Testis (tissue), 3 donors: ENCODE results near the gene EEF1AKMT2. TPM values are rescaled to one million over a fixed set of nuclear protein-coding genes. Genes with fewer than 3 reads are reported as not detected.
"Not testable (repeated sequence)": the region's sequence is repeated elsewhere in the genome, so short reads cannot be mapped to it uniquely, and the experiment has no call there.

ENCODE experiments used
- DNase-seq: peaks from one replicate; pipeline ENCODE4 v3.0.0-alpha.2; 2019
- H3K27ac ChIP-seq, 2 donors: fragments of 200-600 bp; sonication (generic); one replicate each; pipeline ENCODE4 v1.5.1; 2019
- H3K27me3 ChIP-seq: fragments of 200-600 bp; sonication (generic); one replicate; pipeline ENCODE4 v1.5.1; 2019
- H3K36me3 ChIP-seq: fragments of 200-600 bp; sonication (generic); one replicate; pipeline ENCODE4 v1.5.1; 2017; ENCODE audit warnings: low read depth; ENCODE audit errors: missing control alignments
- H3K4me1 ChIP-seq: fragments of 200-600 bp; sonication (generic); one replicate; pipeline ENCODE4 v1.5.1; 2019
- H3K4me3 ChIP-seq, 2 donors: fragments of 200-600 bp; sonication (generic); one replicate each; pipeline ENCODE4 v1.5.1; 2017 to 2019
- H3K9me3 ChIP-seq: fragments of 200-600 bp; sonication (generic); one replicate; pipeline ENCODE4 v1.5.1; 2017
- POLR2A ChIP-seq: fragments of 450-650 bp; IDR thresholded peaks from one replicate; pipeline ENCODE4 v1.6.1; 2017; ENCODE audit warnings: antibody characterized with exemption, mild to moderate bottlenecking, moderate library complexity
- WGBS, 2 donors: methylation state at CpG; one replicate each; pipeline ENCODE4 v1.1.5; 2018; 5-methylcytosine and 5-hydroxymethylcytosine counted together
- intact Hi-C: fragments of 100-400 bp; cut with DNase I; formaldehyde crosslinking; loops from one replicate; pipeline ENCODE4 v1.15.1; 2023; ENCODE audit warnings: low total_unique reads
- polyA plus RNA-seq: library from polyadenylated mRNA; stranded (reverse); fragments of 350-450 nt; fragmentation: Illumina TruSeq; extraction: RNeasy Lipid Tissue Mini Kit (QIAGEN cat#74804); gene quantifications from one replicate; pipeline ENCODE4 v1.2.3, GENCODE V29; 2014; ENCODE audit warnings: low read depth, low replicate concordance; ENCODE audit not compliant: insufficient read depth
- total RNA-seq, 2 donors: library from RNA; depleted of rRNA; stranded (reverse); fragments of >200 nt; gene quantifications; one replicate each; pipeline ENCODE4 v1.2.3, GENCODE V29; 2016
- TF ChIP-seq, protein P1 (sequence below), 3 experiments: fragments of 450-650 bp in 2 of 3; fragments of 200-600 bp in 1 of 3; sonication (generic) in 1 of 3; IDR thresholded peaks; one replicate each; pipeline ENCODE4 v1.5.1; 2016 to 2019; ENCODE audit warnings: antibody characterized with exemption in 3 of 3, mild to moderate bottlenecking in 2 of 3, moderate library complexity in 1 of 3

EEF1AKMT2 gene
- total and polyA plus RNA-seq, 3 donors from 2014 or later = 25.8 to 47.9 (median 27.6) TPM

DNA sequence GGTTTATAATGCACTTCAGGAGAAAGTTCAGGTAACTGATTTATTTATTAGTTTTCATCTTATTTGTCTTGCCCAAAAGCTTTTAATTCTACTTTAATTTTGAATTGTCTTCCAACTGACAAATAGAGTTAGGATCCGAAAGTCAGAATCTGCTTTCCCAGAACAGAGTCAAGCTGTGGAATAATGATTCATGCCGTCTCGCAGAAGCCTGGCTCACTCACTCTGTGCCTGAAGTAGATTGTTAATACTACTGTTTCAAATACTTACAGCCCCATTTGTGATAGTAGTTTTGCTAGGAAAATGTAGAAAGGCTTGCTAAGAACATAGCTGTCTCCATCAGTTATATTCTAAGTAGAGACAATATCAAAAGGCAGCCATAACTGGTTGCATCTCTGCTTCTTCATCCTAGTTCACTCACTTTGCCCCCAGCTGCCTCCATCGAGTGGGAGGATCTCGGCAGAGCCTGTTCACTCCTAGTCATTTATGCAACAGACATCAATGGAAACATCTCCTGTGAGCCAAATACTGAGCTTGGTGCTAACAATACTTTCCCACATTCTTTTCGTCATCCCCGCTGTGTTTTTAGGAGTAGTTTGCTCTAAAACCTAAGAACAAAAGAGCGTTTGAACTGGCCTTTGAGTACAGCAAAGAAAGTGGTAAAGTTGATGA, 37.9 kb upstream of the EEF1AKMT2 start:
- Histone ChIP-seq H3K4me1 (no peaks in the 10 kb centered on the region), H3K9me3 (no peaks in the 10 kb centered on the region), H3K27me3 (no peaks in the 10 kb centered on the region), H3K4me3 (no peak overlapping the region), H3K36me3 (no peaks in the 10 kb centered on the region), H3K27ac (peak overlapping the region in 1 of 2 donors; percentile 52)
- intact Hi-C loops = loop anchor here (10.0 kb wide), 1 partner anchor 295 kb away; no protein-coding TSS in a partner anchor
- 74 to 89% methylated on average over 8 of the region's 8 CpGs for WGBS, 2 donors
- no peak for TF ChIP-seq POLR2A
- TF ChIP-seq, protein P1, sequence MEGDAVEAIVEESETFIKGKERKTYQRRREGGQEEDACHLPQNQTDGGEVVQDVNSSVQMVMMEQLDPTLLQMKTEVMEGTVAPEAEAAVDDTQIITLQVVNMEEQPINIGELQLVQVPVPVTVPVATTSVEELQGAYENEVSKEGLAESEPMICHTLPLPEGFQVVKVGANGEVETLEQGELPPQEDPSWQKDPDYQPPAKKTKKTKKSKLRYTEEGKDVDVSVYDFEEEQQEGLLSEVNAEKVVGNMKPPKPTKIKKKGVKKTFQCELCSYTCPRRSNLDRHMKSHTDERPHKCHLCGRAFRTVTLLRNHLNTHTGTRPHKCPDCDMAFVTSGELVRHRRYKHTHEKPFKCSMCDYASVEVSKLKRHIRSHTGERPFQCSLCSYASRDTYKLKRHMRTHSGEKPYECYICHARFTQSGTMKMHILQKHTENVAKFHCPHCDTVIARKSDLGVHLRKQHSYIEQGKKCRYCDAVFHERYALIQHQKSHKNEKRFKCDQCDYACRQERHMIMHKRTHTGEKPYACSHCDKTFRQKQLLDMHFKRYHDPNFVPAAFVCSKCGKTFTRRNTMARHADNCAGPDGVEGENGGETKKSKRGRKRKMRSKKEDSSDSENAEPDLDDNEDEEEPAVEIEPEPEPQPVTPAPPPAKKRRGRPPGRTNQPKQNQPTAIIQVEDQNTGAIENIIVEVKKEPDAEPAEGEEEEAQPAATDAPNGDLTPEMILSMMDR (IDR thresholded peaks at IDR 0.05) = no peak
- no peak for DNase-seq

DNA sequence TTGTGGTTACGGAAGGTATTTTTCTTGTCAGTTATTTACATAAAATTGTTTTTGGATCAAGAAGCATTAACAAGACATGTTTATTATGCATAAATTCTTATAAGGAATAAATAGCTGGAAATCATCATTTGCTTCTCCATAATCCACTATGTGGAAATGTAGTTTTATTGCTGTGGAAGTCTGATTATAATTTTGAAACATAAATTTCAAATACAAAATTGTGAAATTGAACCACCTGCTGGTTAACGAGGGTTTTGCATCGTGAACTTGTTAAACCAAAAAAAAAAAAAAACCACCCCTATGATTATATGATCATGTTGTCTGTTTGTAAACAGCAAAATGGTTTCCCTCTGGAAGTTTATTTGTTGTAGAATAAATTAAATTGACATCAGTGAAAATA, 35.8 kb upstream of the EEF1AKMT2 start:
- intact Hi-C loops = loop anchor here (10.0 kb wide), 1 partner anchor 293 kb away; no protein-coding TSS in a partner anchor
- DNase-seq = peak; percentile 28
- Histone ChIP-seq H3K36me3 (no peaks in the 10 kb centered on the region), H3K4me1 (no peaks in the 10 kb centered on the region), H3K4me3 (no peak overlapping the region), H3K27ac (no peak overlapping the region), H3K9me3 (no peaks in the 10 kb centered on the region), H3K27me3 (no peaks in the 10 kb centered on the region)
- TF ChIP-seq POLR2A = no peak
- TF ChIP-seq, protein P1 (IDR thresholded peaks at IDR 0.05) = peak; percentile 28 to 67 (median 33)
- 49 to 51% methylated on average over 3 of the region's 3 CpGs for WGBS, 2 donors

DNA sequence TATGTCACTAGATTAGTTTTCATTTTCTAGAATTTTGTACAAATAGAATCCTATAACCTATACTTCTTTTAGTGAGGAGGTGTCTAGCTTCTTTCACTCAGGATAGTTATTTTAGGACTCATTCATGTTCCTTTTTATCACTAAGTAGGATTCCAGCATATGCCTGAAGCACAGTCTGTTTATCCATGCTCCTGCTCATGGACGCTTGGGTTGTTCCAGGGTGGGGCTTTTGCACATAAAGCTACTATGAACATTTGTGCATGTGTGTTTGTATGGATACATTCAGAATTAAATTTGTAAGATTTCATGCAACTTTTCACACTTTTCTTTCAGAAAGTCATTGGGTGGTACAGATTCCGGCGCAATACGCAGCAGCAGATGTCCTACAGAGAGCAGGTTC, 34.6 kb upstream of the EEF1AKMT2 start:
- intact Hi-C loops = loop anchor here (10.0 kb wide), 1 partner anchor 291 kb away; no protein-coding TSS in a partner anchor
- WGBS, 2 donors = 88 to 90% methylated on average over 4 of the region's 4 CpGs
- Histone ChIP-seq H3K27ac (no peak overlapping the region), H3K4me1 (no peaks in the 10 kb centered on the region), H3K36me3 (no peaks in the 10 kb centered on the region), H3K27me3 (no peaks in the 10 kb centered on the region), H3K4me3 (no peak overlapping the region), H3K9me3 (no peaks in the 10 kb centered on the region)
- TF ChIP-seq POLR2A = no peak
- TF ChIP-seq, protein P1 (IDR thresholded peaks at IDR 0.05) = no peak
- DNase-seq = no peak

DNA sequence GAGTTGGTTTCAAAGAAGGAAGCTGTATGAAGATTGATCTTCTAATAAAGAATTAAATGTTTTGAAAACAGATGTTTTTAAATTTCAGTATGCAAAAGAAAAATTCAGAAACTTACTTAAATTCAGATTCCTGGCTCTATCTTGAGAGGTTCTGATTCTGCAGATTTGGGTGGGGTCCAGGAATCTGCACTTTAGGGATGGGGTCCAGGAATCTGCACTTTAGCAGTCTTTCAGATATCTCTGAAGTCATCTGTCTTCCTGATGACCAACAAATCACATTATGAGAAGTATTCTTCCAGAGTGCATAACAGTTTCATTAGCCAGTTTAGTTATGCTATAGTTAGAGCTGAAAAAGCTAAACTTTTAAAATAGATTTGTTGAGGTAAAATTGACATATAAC, 34.0 kb upstream of the EEF1AKMT2 start:
- Histone ChIP-seq H3K27me3 (no peaks in the 10 kb centered on the region), H3K4me1 (no peaks in the 10 kb centered on the region), H3K36me3 (no peaks in the 10 kb centered on the region), H3K27ac (no peak overlapping the region), H3K9me3 (no peaks in the 10 kb centered on the region), H3K4me3 (no peak overlapping the region)
- TF ChIP-seq POLR2A = no peak
- TF ChIP-seq, protein P1 (IDR thresholded peaks at IDR 0.05) = no peak
- intact Hi-C loops = loop anchor here (10.0 kb wide), 1 partner anchor 291 kb away; no protein-coding TSS in a partner anchor
- DNase-seq = no peak

DNA sequence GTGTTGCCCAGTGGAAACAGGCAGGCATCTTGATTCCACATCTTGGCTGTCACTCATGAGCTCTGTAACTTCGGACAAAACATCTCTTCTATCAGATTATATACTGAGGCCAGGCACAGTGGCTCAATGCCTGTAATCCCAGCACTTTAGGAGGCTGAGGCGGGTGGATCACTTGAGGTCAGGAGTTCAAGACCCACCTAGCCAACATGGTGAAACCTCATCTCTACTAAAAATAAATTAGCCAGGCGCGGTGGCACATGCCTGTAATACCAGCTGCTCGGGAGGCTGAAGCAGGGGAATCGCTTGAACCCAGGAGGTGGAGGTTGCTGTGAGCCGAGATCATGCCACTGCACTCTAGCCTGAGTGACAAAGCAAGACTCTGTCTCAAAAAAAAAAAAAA, 33.2 kb upstream of the EEF1AKMT2 start:
- not testable (repeated sequence) for H3K36me3 ChIP-seq, H3K27me3 ChIP-seq, H3K9me3 ChIP-seq, H3K27ac ChIP-seq, H3K4me1 ChIP-seq, DNase-seq, H3K4me3 ChIP-seq
- intact Hi-C loops = loop anchor here (10.0 kb wide), 1 partner anchor 290 kb away; no protein-coding TSS in a partner anchor
- WGBS, 2 donors = 89 to 92% methylated on average over 7 of the region's 7 CpGs
